Measurements from ENCODE around the gene RAP2A.

The RAP2A gene

GRCh38 chr13:97433727-97434396 lies at the start of gene RAP2A:
TSS of gene RAP2A (plus strand) at chr13:97434169. CDS start at chr13:97434471, 302 bp downstream.
- DNase-seq: peak; percentile 95

GRCh38 chr13:97384371-97384770 lies 49.6 kb upstream of the RAP2A start:
- DNase-seq: no peak

- DNase-seq: no peak
These were observed 48.8 kb upstream of the RAP2A start for GRCh38 chr13:97385146-97385545.

- no peak for DNase-seq
These were observed 48.1 kb upstream of the RAP2A start for GRCh38 chr13:97385854-97386253.

- no peak for DNase-seq
These were observed 47.0 kb upstream of the RAP2A start for GRCh38 chr13:97386801-97387484.

- DNase-seq: no peak
These were observed 46.5 kb upstream of the RAP2A start for GRCh38 chr13:97387485-97387839.

GRCh38 chr13:97387890-97388289 lies 46.1 kb upstream of the RAP2A start:
- no peak for DNase-seq

GRCh38 chr13:97388373-97388772 lies 45.6 kb upstream of the RAP2A start:
- no peak for DNase-seq

GRCh38 chr13:97390941-97391600 lies 42.9 kb upstream of the RAP2A start:
- DNase-seq: no peak

- no peak for DNase-seq
These were observed 41.9 kb upstream of the RAP2A start for GRCh38 chr13:97392020-97392419.

GRCh38 chr13:97394542-97394941 lies 39.4 kb upstream of the RAP2A start:
- DNase-seq: no peak

- DNase-seq: no peak
These were observed 38.4 kb upstream of the RAP2A start for GRCh38 chr13:97395447-97396136.

- DNase-seq: no peak
These were observed 36.7 kb upstream of the RAP2A start for GRCh38 chr13:97397267-97397666.

- DNase-seq: no peak
These were observed 32.5 kb upstream of the RAP2A start for GRCh38 chr13:97401421-97401820.

GRCh38 chr13:97403893-97404750 lies 29.8 kb upstream of the RAP2A start:
- DNase-seq: no peak

GRCh38 chr13:97407540-97407939 lies 26.4 kb upstream of the RAP2A start:
- DNase-seq: no peak

- no peak for DNase-seq
These were observed 25.0 kb upstream of the RAP2A start for GRCh38 chr13:97408938-97409337.

- DNase-seq: no peak
These were observed 22.0 kb upstream of the RAP2A start for GRCh38 chr13:97411984-97412383.

GRCh38 chr13:97413694-97414093 lies 20.3 kb upstream of the RAP2A start:
- no peak for DNase-seq

- DNase-seq: no peak
These were observed 19.6 kb upstream of the RAP2A start for GRCh38 chr13:97414392-97414791.

GRCh38 chr13:97417698-97418097 lies 16.3 kb upstream of the RAP2A start:
- no peak for DNase-seq
